ENCODE results near the gene RNF213.

GRCh38 chr17:80339731-80340456 is 79.2 kb downstream of the RNF213 start:
- TF ChIP-seq CTCF (IDR thresholded peaks at IDR 0.05; ENCODE audit: low read depth, low read length), result no peak
- TF ChIP-seq POLR2A (IDR thresholded peaks at IDR 0.05; ENCODE audit: extremely low read depth, insufficient read length), result no peak
- TF ChIP-seq MYC (IDR thresholded peaks at IDR 0.05; ENCODE audit: low read depth, low read length), result no peak
- TF ChIP-seq MAX (IDR thresholded peaks at IDR 0.05; ENCODE audit: low read depth, low read length), result no peak

Measured in NB4 (cell line).